H1 (cell line): ENCODE measurements around the gene ACVRL1.

Source experiments
- ATF3 ChIP-seq: IDR thresholded peaks from 2 replicates; pipeline ENCODE4 v1.6.1; 2011; ENCODE audit warnings: low read depth, mild to moderate bottlenecking, low read length; ENCODE audit not compliant: insufficient read depth
- EZH2 ChIP-seq: fragments of 200-600 bp; sonication (generic); IDR thresholded peaks from 2 replicates; pipeline ENCODE4 v1.7.1; 2012; ENCODE audit warnings: low read depth, mild to moderate bottlenecking, moderate library complexity, low read length, inconsistent platforms; ENCODE audit not compliant: severe bottlenecking
- POLR2A ChIP-seq, 2 experiments: IDR thresholded peaks; 1 replicate in 1 of 2; 2 replicates in 1 of 2; pipeline ENCODE4 v1.6.1; 2011; ENCODE audit warnings: low read depth in 2 of 2, low read length in 2 of 2, mild to moderate bottlenecking in 2 of 2; ENCODE audit errors: control extremely low read depth in 1 of 2
- POLR2AphosphoS5 ChIP-seq: IDR thresholded peaks from 2 replicates; pipeline ENCODE4 v1.6.1; 2011; ENCODE audit warnings: low read depth, low read length
- RAD21 ChIP-seq, 2 experiments: IDR thresholded peaks in 1 of 2; conservative IDR thresholded peaks in 1 of 2; 2 replicates each; pipeline ENCODE4 v1.6.1; 2011; ENCODE audit warnings: low read depth in 2 of 2, low read length in 2 of 2, improper control_type of control experiment in 1 of 2, inconsistent platforms in 1 of 2, mild to moderate bottlenecking in 1 of 2, moderate library complexity in 1 of 2

GRCh38 chr12:51922762-51923505, 15.6 kb downstream of the ACVRL1 start:
- TF ChIP-seq POLR2A (IDR thresholded peaks at IDR 0.05; ENCODE audit: control extremely low read depth in 1 of 2, low read depth in 2 of 2, low read length in 2 of 2) (no peak), EZH2 (peak; percentile 3), POLR2AphosphoS5 (no peak), RAD21 (IDR thresholded peaks at IDR 0.05 in 1 of 2, conservative IDR thresholded peaks at IDR 0.05 in 1 of 2; ENCODE audit: low read depth in 2 of 2, low read length in 2 of 2) (no peak), ATF3 (no peak)
